KMS-11 (cell line): ENCODE measurements around the gene ANAPC13.

ENCODE experiments used
- H2AFZ ChIP-seq: fragments of 200-600 bp; sonication (generic); 2 replicates; pipeline ENCODE4 v1.6.1; 2016; ENCODE audit warnings: antibody characterized with exemption, mixed run types, low read depth
- H3K27ac ChIP-seq: fragments of 200-600 bp; sonication (generic); 2 replicates; pipeline ENCODE4 v1.6.1; 2016; ENCODE audit warnings: mild to moderate bottlenecking, mixed run types
- H3K27me3 ChIP-seq: fragments of 200-600 bp; sonication (generic); 2 replicates; pipeline ENCODE4 v1.6.1; 2017; ENCODE audit warnings: mild to moderate bottlenecking, low read depth, mixed run types, moderate library complexity; ENCODE audit not compliant: insufficient read depth
- H3K36me3 ChIP-seq: fragments of 200-600 bp; sonication (generic); 2 replicates; pipeline ENCODE4 v1.6.1; 2017; ENCODE audit warnings: mild to moderate bottlenecking, mixed run types; ENCODE audit not compliant: insufficient read depth
- H3K4me1 ChIP-seq: fragments of 200-600 bp; sonication (generic); 2 replicates; pipeline ENCODE4 v1.6.1; 2016; ENCODE audit warnings: mild to moderate bottlenecking, low read depth, mixed run types; ENCODE audit not compliant: poor library complexity, severe bottlenecking
- H3K4me2 ChIP-seq: fragments of 200-600 bp; sonication (generic); 2 replicates; pipeline ENCODE4 v1.7.0; 2016; ENCODE audit warnings: mild to moderate bottlenecking, mixed run types
- H3K4me3 ChIP-seq: fragments of 200-600 bp; sonication (generic); IDR thresholded peaks from 2 replicates; pipeline ENCODE4 v1.6.1; 2017; ENCODE audit warnings: low read depth, low read length, mixed read lengths; ENCODE audit not compliant: insufficient read depth
- H3K79me2 ChIP-seq: fragments of 200-600 bp; sonication (generic); 2 replicates; pipeline ENCODE4 v1.6.1; 2016; ENCODE audit warnings: low read depth, mixed run types; ENCODE audit not compliant: insufficient read depth
- H3K9ac ChIP-seq: fragments of 200-600 bp; sonication (generic); 2 replicates; pipeline ENCODE4 v1.6.1; 2016; ENCODE audit warnings: mild to moderate bottlenecking, mixed run types
- H4K20me1 ChIP-seq: fragments of 200-600 bp; sonication (generic); 2 replicates; pipeline ENCODE4 v1.6.1; 2016; ENCODE audit warnings: mild to moderate bottlenecking, mixed run types; ENCODE audit not compliant: insufficient read depth
- CTCF ChIP-seq: fragments of 200-600 bp; sonication (generic); conservative IDR thresholded peaks from 2 replicates; pipeline ENCODE4 v1.6.1; 2017; ENCODE audit warnings: low read depth, mild to moderate bottlenecking, antibody characterized with exemption, low read length, moderate library complexity, mixed read lengths

ANAPC13 gene

DNA sequence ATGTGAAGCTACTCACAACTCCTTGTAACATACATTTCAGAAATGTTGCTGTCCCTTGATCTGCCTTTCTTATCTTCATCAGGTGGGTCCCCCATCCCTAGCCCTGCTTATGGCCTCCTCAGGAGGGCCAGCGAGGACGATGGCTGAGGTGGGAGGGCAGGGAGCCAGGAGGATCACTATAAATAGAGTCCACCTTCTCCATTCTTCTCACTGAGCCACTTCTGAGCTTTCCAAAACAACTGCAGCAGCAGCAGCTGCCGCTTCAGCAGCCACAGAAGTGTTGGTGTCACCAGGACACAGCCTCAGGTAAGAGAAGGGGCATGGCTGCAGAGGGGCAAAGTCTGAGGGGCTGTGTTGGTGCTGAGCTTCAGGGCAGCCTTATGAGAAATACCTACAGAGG, 53.5 kb downstream of the ANAPC13 start:
- Histone ChIP-seq H3K27ac (no peak overlapping the region), H2AFZ (no peak overlapping the region), H3K4me3 (no peak overlapping the region)

GRCh38 chr3:134430950-134431445, 54.8 kb downstream of the ANAPC13 start:
- TF ChIP-seq CTCF = no peak
- Histone ChIP-seq H4K20me1 (no peaks in the 10 kb centered on the region), H3K4me2 (peak overlapping the region; percentile 69), H3K4me1 (peaks cover 46% of the 10 kb centered on the region), H2AFZ (no peak overlapping the region), H3K36me3 (no peaks in the 10 kb centered on the region), H3K27ac (no peak overlapping the region), H3K79me2 (no peaks in the 10 kb centered on the region), H3K9ac (no peak overlapping the region), H3K27me3 (peaks cover 9% of the 10 kb centered on the region; the same call in 1 of the 2 replicates), H3K4me3 (peak overlapping the region; percentile 5)

More for the DNA sequence above, 53.5 kb downstream of the ANAPC13 start:
- peaks cover 46% of the 10 kb centered on the region for H3K4me1 ChIP-seq
- peak overlapping the region; percentile 69; the same call in 1 of the 2 replicates for H3K4me2 ChIP-seq
- peaks cover 9% of the 10 kb centered on the region; the same call in 1 of the 2 replicates for H3K27me3 ChIP-seq
- no peaks in the 10 kb centered on the region for H3K79me2 ChIP-seq
- no peak overlapping the region for H3K9ac ChIP-seq
- TF ChIP-seq CTCF = no peak
- H4K20me1 ChIP-seq = no peaks in the 10 kb centered on the region
- no peaks in the 10 kb centered on the region for H3K36me3 ChIP-seq

DNA sequence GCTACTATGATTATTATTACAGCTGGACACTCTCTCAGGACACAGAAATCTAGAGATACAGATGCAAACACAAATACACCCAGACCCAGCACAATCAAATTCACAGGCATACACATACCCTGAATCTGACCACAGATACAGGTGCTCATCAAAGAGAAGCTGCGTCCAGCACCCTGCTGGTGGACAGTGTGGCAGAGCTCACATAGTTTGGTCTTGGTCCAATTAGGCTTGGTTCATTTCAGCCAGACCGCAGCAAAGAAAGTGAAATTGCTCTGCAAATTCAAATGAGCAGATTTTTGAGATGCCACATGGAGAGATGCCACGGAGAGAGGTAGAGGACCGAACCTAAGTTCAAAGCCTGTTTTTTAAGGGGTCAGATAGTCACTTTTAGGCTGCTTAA, 55.6 kb downstream of the ANAPC13 start:
- H4K20me1 ChIP-seq = no peaks in the 10 kb centered on the region
- no peak overlapping the region for H2AFZ ChIP-seq
- TF ChIP-seq CTCF = no peak
- H3K27me3 ChIP-seq = peaks cover 9% of the 10 kb centered on the region; the same call in 1 of the 2 replicates
- no peaks in the 10 kb centered on the region for H3K79me2 ChIP-seq
- peak overlapping the region; percentile 25 for H3K4me3 ChIP-seq
- peaks cover 46% of the 10 kb centered on the region for H3K4me1 ChIP-seq
- no peaks in the 10 kb centered on the region for H3K36me3 ChIP-seq
- no peak overlapping the region for H3K27ac ChIP-seq
- H3K9ac ChIP-seq = no peak overlapping the region
- peak overlapping the region; percentile 69; the same call in 1 of the 2 replicates for H3K4me2 ChIP-seq

DNA sequence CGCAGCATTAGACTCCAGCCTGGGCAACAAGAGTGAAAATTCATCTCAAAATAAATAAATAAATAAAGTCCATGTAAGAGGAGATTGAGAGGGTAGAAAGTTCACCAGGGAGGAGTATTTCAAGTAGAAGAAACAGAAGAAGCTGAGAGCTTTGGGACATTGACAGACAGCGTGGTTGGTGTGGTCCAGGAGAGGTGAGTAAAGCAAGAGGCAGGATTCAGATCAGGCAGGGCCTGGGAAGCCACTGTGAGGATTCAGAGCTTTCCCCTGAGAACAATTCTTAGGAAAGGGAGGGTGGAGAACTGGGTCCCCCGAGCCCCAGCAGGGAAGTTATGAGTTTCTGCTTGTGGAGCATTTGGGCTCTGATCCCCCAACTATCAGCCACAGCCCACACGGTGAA, 57.4 kb downstream of the ANAPC13 start:
- no peaks in the 10 kb centered on the region for H3K79me2 ChIP-seq
- H3K4me2 ChIP-seq = no peak overlapping the region
- no peak overlapping the region for H3K27ac ChIP-seq
- no peak overlapping the region for H3K4me3 ChIP-seq
- no peak overlapping the region for H2AFZ ChIP-seq
- H4K20me1 ChIP-seq = no peaks in the 10 kb centered on the region
- no peaks in the 10 kb centered on the region for H3K36me3 ChIP-seq
- H3K9ac ChIP-seq = no peak overlapping the region
- no peak for TF ChIP-seq CTCF
- peaks cover 46% of the 10 kb centered on the region for H3K4me1 ChIP-seq
- H3K27me3 ChIP-seq = peaks cover 9% of the 10 kb centered on the region; the same call in 1 of the 2 replicates
